Activated T-helper 1 cell treated with Interleukin-2 at 50 U/mL for 16 hours (primary cell): Measurements from ENCODE around the gene NPAS4.
A peak's percentile ranks its signal among the peaks of the same experiment; 100 is the strongest.
"Not testable (repeated sequence)": the region's sequence is repeated elsewhere in the genome, so short reads cannot be mapped to it uniquely, and the experiment has no call there.

Experiments used
- DNase-seq: peaks from one replicate; pipeline ENCODE4 v3.0.0-alpha.2; 2020; ENCODE audit warnings: low read depth

NPAS4 gene

DNA sequence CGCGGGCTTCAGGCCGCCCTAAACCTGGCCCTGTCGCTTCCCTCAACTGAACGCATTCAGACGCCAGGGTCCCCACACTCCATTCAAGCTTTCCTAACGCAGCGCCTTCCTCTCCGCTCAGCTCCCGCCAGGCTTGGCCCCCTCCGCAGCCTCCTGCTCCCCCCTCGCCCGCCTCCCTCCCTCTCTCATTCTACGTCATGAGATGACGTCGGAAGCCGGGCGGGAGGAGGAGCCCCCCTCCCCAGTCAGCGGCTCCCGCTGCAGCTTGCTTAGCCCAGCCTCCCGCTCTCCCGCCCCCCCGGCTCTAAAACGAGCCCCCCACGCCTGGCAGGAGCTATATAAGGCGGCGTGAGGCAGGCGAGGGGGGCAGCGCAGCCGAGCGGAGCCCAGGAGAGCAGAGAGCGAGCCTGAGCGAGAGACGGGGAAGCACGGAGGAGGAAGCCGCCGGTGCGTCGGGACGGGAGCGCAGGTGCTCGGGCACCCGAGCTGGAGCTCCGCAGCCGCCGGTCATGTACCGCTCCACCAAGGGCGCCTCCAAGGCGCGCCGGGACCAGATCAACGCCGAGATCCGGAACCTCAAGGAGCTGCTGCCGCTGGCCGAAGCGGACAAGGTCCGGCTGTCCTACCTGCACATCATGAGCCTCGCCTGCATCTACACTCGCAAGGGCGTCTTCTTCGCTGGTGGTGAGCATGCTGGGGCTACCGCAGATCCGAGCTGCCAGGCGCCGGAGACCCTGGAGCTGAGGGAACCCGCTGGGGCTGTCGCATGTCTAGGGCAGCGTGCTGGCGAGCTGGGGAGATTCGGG, at the start of gene NPAS4:
Gene NPAS4, plus strand, starts transcription at position 365 of the 806 bp plus-strand sequence. Its CDS starts 145 bp downstream, at position 510.
- DNase-seq = no peak

DNA sequence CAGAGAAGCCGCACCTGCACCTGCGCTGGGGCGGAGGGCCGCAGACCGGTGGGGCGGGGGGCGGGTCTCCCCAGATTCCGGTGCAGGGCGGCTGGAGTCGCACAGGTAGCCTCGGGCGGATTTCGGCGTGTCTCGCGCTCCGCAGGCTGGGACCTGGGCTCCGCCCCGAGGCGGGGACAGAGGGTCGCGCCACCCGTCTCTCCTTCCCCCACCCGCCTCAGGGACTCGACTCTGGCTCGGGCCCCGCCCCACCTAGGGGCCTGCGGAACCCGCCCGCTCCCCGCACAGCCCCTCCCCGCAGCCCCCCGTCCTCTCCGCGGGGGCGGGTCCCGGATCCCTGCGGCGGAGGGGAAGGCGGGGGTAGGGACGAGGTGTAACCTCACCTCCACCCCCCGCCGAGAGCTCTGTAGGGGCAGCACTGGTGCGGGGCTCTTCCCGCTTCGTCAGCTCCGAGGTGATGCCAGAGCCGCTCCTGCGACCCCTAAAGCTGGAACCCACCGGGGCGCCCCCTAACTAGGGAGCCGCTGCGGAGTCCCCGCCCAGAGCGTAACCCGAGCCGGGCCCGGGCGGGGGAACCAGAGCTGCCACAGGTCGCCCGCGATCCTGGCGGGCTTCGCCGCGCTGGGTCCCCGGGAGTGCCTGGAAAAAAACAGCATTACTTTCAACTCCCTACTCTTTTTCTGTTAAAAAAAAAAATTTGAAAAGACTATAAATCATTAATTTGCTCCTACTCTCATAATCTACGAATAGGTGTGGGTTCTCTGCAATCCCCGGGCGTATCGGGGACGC, 49.0 kb upstream of the NPAS4 start, which contains the start of gene SLC29A2:
Gene SLC29A2, minus strand, starts transcription at position 134 of the 789 bp plus-strand sequence. CDS start 169 bp downstream, outside the sequence.
- peak; percentile 74 for DNase-seq

- DNase-seq = no peak
Measured at GRCh38 chr11:66373265-66373664, 47.6 kb upstream of the NPAS4 start.

DNA sequence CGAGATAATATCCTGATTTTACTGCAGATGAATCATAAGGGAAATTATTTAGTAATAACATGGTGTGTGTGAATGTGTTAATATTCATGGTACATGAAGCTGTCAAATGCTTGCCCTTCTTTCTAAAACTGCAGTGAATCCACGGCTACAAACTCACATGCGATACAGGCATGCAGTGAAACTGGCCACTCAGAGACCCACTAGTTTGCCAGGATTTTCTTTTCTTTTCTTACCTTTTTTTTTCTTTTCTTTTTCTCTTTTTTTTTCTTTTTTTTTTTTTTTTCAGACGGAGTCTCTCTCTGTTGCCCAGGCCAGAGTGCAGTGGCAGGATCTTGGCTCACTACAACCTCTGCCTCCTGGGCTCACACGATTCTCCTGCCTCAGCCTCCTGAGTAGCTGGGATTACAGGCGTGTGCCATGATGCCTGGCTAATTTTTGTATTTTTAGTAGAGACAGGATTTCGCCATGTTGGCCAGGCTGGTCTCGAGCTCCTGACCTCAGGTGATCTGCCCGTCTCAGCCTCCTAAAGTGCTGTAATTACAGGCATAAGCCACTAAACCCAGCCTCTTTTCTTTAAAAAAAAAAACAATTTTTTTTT, 47.0 kb upstream of the NPAS4 start:
- not testable (repeated sequence) for DNase-seq

GRCh38 chr11:66380264-66380663, 40.6 kb upstream of the NPAS4 start:
- not testable (repeated sequence) for DNase-seq

- not testable (repeated sequence) for DNase-seq
Measured at GRCh38 chr11:66384316-66384715, 36.5 kb upstream of the NPAS4 start.

DNA sequence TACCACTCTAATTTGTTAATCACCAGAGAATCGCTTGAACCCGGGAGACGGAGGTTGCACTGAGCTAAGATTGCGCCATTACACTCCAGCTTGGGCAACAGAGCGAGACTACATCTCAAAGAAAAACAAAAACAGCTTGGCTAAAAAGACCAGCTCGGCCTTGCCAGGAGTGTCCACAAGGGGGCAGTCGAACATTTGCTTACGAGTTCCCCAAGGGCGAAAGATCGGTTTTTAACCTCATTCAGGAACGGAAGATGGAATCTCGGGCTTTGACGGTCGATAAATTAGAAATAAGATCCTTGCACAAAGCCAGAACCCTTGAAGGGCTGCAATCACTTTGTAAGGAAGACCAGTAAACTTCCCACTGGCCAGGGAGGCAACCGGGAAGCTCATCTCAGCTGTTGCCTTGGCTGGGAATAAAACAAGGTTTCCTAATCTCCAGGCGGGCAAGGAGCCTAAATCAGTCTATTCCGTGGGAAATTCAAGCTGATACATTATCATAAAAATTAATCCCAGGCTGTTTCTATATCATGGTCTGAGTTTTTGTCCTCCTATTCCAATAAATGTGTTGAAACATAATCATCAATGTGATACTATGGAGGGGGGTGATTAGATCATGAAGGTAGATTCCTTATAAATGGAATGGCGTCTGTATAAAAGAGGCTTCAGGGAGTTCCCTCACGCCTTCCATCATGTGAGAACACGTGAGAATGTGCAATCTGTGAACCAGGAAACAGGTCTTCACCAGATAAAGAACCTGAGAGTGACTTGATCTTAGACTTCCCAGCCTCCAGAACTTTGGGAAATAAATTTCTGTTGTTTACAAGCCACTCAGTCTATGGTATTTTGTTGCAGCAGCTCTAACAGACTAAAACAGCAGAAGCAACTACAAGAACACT, 34.4 kb upstream of the NPAS4 start:
- DNase-seq = peak; percentile 63

- peak; percentile 46 for DNase-seq
Measured at GRCh38 chr11:66388780-66389386, 32.0 kb upstream of the NPAS4 start.

DNA sequence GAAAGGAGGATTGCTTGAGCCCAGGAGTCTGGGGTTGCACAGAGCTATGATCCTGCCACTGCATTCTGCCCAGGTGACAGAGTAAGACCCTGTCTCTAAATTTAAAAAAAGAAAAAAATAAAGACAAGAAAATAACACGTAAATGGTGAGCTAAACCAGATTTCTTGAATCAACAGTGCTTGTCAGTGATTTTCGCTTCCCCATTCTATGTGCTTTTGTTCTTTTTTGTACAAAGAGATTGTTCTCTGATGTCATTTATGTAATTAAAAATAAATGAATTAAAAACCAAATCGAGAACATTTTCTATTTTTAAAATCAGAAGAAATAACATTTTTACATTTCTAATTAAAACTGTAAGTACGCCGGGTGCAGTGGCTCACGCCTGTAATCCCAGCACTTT, 29.5 kb upstream of the NPAS4 start:
- DNase-seq = no peak

DNA sequence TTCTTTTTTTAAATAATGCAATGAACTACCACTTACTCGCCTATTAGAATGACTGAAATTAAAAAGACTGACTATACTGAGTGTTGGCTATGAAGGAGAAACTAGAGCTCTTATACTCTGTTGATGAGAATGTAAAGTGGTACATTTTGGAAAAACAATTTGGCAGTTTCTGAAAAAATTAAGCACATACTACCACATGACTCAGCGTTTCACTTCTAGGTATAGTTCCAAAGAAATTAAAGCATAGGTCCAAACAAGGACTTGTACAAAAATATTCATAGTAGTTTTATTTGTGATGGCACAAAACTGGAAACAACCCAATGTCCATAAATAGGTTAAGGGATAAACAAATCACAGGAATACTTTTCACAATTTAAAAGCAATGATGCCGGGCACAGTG, 26.9 kb upstream of the NPAS4 start:
- DNase-seq = no peak

DNA sequence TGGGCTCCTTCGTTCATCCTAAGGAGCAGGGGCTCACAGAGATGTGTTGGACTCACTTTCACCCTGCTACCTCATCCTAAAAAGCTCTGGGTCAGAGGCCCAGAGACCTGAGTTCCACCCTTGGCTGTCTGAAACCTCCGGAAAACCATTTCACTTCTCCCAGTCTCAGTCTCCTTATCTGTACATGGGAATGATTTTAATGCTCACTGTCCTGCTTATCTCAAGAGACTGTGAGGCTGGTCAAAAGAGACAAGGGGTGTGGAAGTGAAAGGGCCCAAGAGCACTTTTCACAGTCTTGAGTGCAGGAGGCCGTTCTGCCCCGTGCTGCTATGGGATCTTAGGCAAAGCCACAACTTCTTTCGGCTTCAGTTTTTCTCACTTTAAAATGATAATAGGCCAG, 13.2 kb upstream of the NPAS4 start:
- DNase-seq = no peak

DNA sequence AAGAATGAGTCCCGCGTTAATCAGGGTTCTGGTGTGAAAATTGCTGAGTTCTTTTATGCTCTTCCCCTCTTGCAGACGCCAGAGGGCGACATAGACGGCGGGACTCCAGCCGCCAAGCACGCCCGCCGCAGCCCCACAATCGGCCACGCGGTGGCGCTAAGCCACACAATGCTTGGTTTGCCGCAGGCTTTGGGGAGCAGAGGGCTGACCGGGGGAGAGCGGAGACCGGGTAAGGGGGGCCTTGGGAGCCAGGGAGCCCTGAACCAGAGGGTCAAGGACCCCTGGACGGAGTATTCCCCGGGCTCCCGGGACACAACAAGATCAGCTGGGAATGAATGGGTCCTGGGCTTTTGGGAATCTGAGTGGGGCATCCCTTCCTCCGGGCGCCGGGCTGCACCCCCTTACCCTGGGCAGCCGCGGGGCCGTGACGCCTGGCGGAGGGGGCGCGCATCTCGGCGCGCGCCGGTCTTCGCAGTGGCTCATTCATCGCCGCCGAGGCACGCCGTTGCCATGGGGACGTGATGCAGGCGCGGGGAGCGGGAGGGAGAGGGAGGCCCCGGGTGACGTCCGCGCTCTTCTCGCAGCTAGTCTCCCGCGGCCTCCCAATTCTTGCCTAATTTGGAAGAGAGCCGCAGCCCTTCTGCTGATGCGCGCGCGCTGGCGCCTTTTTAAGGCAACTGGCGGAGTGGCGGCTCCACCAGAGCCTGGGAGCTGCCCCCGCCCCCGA, 12.2 kb upstream of the NPAS4 start:
- DNase-seq = peak; percentile 86

GRCh38 chr11:66409226-66409625, 11.6 kb upstream of the NPAS4 start:
- no peak for DNase-seq

GRCh38 chr11:66410191-66410590, 10.6 kb upstream of the NPAS4 start:
- DNase-seq = no peak

- DNase-seq = no peak
Measured at GRCh38 chr11:66411323-66411722, 9.5 kb upstream of the NPAS4 start.

DNA sequence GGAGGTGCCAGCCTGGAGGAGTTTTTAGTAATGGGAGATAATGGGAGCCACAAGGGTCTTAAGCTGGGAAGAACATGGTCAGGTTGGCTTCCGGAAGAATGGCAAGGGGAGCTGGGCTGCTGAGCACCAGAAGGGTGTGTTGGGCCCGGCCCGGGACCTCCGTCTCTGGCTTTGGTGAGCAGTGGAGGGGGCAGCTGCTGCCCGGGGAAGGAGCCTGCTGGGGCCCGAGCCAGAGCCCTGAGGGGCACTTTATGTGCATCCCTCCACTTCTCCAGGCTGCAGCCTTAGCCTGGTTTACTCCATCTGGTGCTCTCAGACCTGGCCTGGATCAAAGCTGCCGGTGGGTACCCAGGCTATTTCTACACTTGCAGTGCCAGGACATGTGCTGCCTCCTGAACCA, 8.7 kb upstream of the NPAS4 start:
- no peak for DNase-seq

DNA sequence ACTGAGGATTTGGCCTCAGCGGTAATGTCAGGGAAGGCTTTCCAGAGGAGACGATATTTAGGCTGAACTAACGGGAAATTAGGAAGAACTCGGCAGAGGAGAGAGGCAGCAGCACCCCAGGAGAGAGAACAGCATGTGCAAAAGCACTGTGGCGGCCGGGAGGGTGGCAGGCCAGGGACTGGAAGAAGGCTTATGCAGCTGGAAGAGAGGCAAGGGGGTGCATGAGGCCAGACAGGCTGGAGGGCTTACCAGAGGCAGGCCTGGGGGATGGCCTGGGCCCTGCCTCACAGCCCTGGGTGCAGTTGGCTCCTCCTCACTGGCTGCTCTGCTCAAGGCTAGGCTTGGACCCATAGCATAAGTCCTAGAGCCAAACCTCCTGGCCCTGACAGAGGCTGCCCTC, 7.7 kb upstream of the NPAS4 start:
- DNase-seq = no peak

- no peak for DNase-seq
Measured at GRCh38 chr11:66414120-66414934, 6.5 kb upstream of the NPAS4 start.

- DNase-seq = no peak
Measured at GRCh38 chr11:66415423-66415822, 5.4 kb upstream of the NPAS4 start.

DNA sequence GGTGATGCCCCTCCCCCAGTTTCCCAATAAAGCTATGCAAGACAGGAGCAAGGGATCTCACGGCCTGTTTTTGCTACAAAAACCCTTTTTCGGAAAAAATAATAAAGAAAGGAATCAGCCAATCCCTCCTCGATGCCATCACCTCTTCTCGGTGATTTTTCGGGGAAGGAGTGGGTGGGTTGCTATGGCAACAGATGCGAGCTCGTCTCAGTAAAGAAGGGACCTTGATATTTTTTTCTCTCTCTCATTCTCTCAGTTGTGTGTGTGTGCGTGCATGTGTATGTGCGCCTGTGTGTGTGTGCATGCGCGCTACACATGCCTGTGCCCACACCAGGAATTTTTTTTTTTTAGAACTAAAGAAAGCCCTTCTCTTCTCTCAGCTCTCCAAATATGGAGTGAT, 3.8 kb upstream of the NPAS4 start:
- DNase-seq = no peak
